ENCODE measurements around the gene HTR3D. TPM values are rescaled to one million over a fixed set of nuclear protein-coding genes. Genes with fewer than 3 reads are reported as not detected.

HTR3D gene
- total RNA-seq, 4 donors from 2014 or later, result not detected

DNA sequence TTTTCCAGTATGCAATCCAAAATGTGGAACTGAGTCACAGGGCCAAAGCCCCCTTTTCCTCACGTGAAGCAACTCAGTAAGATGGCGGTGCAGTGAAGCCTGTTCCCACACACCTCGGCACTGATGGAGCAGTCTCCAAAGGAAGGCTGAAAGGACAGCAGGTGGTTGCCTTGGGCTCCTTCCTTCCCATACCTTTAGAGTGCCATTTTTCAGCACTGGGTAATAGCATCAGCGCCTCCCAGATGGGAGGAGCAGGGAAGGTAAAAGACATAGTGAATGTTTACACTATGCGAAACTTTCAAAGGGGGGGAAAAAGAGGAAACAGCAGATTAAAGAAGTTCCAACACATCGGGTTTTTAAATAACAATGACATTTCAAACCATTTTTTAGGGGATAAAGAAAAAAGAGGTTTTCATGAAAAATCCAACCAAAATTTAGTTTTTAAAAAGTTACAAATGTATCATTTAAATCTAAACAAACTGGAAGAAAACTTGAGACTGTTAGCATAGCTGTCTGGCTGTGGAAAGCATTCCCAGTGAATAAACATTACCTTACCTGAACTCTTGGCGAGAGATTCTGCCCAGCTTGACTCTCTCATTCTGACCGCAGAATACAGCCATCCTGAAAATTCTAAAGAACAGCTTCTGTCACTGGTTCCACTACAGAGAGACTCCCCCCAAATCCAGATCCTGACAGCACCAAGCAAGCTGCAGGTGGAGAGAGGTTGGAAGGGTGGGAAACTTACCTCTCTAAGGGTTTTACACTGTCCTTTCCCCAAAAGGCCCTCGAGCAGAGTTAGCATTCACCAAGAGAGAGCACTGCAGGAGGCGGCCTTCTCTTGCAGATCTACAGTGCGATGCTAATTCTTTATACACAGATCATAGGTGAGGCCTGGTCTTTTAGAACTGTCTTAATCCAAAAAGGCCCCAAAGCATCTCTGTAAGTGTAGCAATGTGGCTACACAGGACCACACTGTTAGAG, 46.5 kb upstream of the HTR3D start:
- TF ChIP-seq POLR2AphosphoS5 (IDR thresholded peaks at IDR 0.05), result no peak
- no peak for TF ChIP-seq EP300 (IDR thresholded peaks at IDR 0.05)
- TF ChIP-seq, protein P1, sequence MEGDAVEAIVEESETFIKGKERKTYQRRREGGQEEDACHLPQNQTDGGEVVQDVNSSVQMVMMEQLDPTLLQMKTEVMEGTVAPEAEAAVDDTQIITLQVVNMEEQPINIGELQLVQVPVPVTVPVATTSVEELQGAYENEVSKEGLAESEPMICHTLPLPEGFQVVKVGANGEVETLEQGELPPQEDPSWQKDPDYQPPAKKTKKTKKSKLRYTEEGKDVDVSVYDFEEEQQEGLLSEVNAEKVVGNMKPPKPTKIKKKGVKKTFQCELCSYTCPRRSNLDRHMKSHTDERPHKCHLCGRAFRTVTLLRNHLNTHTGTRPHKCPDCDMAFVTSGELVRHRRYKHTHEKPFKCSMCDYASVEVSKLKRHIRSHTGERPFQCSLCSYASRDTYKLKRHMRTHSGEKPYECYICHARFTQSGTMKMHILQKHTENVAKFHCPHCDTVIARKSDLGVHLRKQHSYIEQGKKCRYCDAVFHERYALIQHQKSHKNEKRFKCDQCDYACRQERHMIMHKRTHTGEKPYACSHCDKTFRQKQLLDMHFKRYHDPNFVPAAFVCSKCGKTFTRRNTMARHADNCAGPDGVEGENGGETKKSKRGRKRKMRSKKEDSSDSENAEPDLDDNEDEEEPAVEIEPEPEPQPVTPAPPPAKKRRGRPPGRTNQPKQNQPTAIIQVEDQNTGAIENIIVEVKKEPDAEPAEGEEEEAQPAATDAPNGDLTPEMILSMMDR (IDR thresholded peaks at IDR 0.05), result no peak
- no peak for TF ChIP-seq POLR2A (IDR thresholded peaks at IDR 0.05)
- Histone ChIP-seq H3K36me3 (peaks cover 0 to 57% of the 10 kb centered on the region in 2 donors), H3K27ac (peak overlapping the region; percentile 12 to 57 (median 55)), H3K4me3 (no peak overlapping the region), H3K9me3 (no peaks in the 10 kb centered on the region), H3K27me3 (no peaks in the 10 kb centered on the region), H3K4me1 (peaks cover 0 to 20% (median 4%) of the 10 kb centered on the region in 3 donors)
- ATAC-seq, result peak; percentile 65
- 59 to 60% methylated on average over 8 to 11 of the region's 11 CpGs for WGBS, 2 donors (ENCODE audit: low coverage in 1 of 2)

DNA sequence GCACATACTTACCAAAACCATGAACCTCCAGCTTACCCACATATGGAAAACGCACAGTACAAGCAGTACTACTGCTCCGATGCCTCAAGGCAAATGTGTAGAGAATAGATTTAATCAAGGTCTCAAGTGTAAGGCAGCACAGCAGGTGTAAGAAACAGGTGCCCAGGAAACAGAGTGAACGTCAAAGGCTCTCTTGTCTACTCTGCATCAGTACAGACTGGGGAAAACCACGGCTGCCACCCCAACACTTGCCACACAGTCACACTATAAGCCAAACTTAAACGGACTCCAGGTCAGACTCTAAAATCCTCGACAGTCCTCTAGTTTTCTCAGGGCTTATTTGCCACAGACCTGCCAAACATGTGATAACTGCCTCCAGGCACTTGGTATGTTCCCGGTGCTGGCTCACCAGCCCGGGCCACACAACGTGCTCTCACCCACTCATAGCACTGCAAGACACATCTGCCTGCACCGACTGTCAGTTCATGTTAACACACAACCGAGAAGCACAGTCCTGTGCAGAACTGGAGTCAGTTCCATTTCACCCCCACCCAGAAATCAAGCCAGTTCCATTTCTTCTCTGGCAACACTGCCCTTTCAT, 44.4 kb upstream of the HTR3D start:
- no peak overlapping the region for H3K27ac ChIP-seq
- H3K27me3 ChIP-seq, result no peaks in the 10 kb centered on the region
- no peak for TF ChIP-seq POLR2AphosphoS5 (IDR thresholded peaks at IDR 0.05)
- TF ChIP-seq, protein P1 (IDR thresholded peaks at IDR 0.05), result no peak
- no peak for TF ChIP-seq POLR2A (IDR thresholded peaks at IDR 0.05)
- TF ChIP-seq EP300 (IDR thresholded peaks at IDR 0.05), result no peak
- H3K36me3 ChIP-seq, result peaks cover 0 to 43% of the 10 kb centered on the region in 2 donors
- ATAC-seq, result no peak
- 86 to 100% methylated on average over 2 to 7 of the region's 11 CpGs for WGBS, 2 donors (ENCODE audit: low coverage in 1 of 2)
- H3K9me3 ChIP-seq, result no peaks in the 10 kb centered on the region
- H3K4me1 ChIP-seq, result peaks cover 0 to 20% (median 4%) of the 10 kb centered on the region in 3 donors
- no peak overlapping the region for H3K4me3 ChIP-seq

DNA sequence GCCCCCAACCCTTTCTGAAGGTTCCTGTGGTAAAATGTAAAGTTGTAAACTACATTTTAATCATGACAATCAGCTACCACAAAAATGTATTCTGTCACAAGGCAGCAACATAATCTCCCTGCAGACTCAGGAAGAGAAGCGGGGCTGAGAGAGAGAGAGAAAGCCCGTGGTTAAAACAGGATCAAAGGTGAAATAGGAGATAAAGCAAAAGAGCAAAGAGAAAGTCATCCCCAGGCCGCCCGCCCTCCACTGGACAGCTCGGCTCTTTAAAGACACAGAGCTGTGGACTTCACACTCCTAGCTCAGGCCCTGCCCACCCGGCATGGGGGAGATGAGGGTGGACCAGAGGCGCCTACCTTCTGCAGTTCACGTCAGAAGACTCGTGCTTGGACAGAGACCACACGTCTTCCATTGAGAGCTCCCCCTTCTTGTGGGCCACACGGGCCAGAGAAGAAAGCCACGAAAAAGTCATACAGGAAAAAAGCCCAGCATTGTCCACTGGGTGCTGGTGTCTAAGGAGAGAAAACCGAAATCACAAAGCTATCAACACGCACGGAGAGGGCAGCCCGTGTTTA, 43.2 kb upstream of the HTR3D start:
- H3K27me3 ChIP-seq, result no peaks in the 10 kb centered on the region
- no peak for ATAC-seq
- no peak overlapping the region for H3K4me3 ChIP-seq
- H3K36me3 ChIP-seq, result peaks cover 0 to 33% of the 10 kb centered on the region in 2 donors
- 81 to 87% methylated on average over 4 to 12 of the region's 16 CpGs for WGBS, 2 donors (ENCODE audit: low coverage in 1 of 2)
- H3K27ac ChIP-seq, result no peak overlapping the region
- peaks cover 0 to 20% (median 4%) of the 10 kb centered on the region in 3 donors for H3K4me1 ChIP-seq
- no peaks in the 10 kb centered on the region for H3K9me3 ChIP-seq
- TF ChIP-seq POLR2AphosphoS5 (IDR thresholded peaks at IDR 0.05) (no peak), POLR2A (IDR thresholded peaks at IDR 0.05) (no peak), EP300 (IDR thresholded peaks at IDR 0.05) (no peak)
- TF ChIP-seq, protein P1 (IDR thresholded peaks at IDR 0.05), result no peak

DNA sequence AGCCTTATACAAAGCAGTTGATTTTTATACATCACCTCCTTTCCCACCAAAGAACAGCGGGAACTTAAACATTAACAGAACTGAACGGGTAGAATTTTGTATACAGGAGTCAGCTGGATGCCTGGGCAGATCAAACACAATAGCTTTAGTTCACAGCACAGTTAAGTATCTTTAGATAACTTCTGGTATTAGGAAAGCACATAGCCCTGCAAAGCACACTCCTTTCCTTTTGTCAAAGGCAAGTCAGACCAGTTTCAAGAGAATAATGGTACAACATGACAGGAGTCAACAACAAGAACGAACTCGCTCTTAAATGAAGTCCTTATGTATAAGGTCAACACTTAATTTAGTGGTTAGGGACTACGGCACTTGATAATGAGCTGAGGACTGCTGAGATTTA, 40.1 kb upstream of the HTR3D start:
- TF ChIP-seq, protein P1 (IDR thresholded peaks at IDR 0.05), result no peak
- TF ChIP-seq POLR2AphosphoS5 (IDR thresholded peaks at IDR 0.05) (no peak), POLR2A (IDR thresholded peaks at IDR 0.05) (no peak), EP300 (IDR thresholded peaks at IDR 0.05) (no peak)
- Histone ChIP-seq H3K27ac (no peak overlapping the region), H3K9me3 (no peaks in the 10 kb centered on the region), H3K4me1 (no peaks in the 10 kb centered on the region), H3K4me3 (no peak overlapping the region), H3K27me3 (no peaks in the 10 kb centered on the region), H3K36me3 (peaks cover 0 to 29% of the 10 kb centered on the region in 2 donors)
- ATAC-seq, result no peak
- 81 to 92% methylated on average over 5 of the region's 5 CpGs for WGBS, 2 donors (ENCODE audit: low coverage in 1 of 2)
